ENCODE data around the gene NELL1.

- TF ChIP-seq CTCF (IDR thresholded peaks at IDR 0.05 in 8 of 11, conservative IDR thresholded peaks at IDR 0.05 in 3 of 11) (no peak), POLR2A (IDR thresholded peaks at IDR 0.05) (no peak)
These were observed 224.9 kb downstream of the NELL1 start for GRCh38 chr11:20894296-20894695.

All from spleen (tissue), 7 donors.